NCI-H2196 treated with DMSO at 0.1 percent for 48 hours (cell line): ENCODE results near the gene RYR2.
"Not testable (repeated sequence)": the region's sequence is repeated elsewhere in the genome, so short reads cannot be mapped to it uniquely, and the experiment has no call there.

Experiments used
- DNase-seq: peaks from one replicate; lab custom pipeline; 2025; ENCODE audit not compliant: unreplicated experiment; lab: John Stamatoyannopoulos, UW

RYR2 gene

DNA sequence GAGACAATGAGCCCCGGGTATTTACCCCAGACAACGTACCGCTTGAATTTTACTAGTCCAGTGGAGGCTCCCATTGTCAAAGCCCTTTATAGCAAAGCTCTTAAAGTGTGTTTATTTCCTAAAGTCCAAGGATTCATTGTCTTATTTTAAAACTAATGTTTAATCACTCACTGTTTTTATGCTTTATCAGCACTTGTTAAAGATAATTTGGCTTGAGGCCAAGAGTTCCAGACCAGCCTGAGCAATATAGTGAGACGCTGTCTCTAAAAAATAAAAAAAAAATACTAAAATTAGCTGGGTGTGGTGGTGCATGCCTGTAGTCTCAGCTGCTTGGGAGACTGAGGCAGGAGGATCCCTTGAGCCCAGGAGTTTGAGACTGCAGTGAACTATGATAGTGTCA is 202.8 kb downstream of the RYR2 start:
- no peak for DNase-seq

DNA sequence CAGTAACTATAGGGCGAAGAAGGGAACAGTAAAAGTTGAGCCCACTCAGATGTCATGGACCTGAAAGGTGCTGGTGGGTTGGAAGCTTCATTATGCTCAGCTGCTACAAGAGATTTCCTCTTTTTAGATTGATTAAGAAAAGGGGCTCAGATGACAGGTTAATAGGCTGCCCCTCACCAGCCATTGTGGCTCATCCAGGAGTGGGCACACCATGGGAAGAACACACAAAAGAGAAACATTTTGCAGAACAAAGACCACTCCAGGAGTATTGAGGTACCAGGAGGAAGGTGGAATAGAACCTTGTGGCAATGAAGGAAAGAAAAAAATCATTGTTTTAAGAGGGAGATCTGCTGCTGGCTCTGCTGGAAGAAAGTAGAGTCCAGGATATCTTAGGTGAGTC is 205.5 kb downstream of the RYR2 start:
- no peak for DNase-seq

DNA sequence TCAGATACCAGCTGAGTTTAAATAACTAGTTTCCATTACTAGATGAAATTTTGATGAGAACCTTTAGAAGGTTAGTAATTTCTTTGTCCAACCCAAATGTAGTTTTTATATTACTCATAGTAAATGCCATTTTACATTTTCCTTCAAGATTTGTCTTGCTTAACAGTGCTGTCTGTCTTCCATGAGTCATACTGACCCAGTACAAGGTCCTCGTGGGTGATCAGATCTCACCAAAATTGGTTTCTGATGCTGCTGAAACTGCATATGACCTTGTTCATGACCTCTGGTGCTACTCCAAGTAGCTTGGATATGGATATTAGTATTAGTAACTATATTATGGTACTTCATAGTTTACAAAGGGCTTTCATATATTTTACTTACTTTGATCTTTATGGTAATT is 207.1 kb downstream of the RYR2 start:
- no peak for DNase-seq

DNA sequence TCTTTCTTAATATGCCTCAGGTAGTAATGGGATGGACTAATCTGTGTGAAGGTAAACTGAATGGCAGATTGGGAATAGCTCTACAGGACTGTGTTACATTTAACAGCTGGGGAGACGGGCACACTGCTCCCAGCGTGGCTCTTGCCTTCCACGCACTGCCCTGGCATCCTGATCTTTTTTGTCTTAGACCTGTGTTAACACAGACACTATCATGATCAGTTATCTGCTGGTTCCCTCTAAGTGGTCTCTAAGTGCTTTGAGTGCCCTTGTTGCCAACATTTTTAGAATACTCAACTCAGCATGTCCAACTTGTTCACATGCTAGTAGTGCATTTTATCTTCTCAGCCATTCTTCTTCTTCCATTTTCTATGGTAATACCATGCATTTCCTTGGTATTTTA is 208.1 kb downstream of the RYR2 start:
- no peak for DNase-seq

DNA sequence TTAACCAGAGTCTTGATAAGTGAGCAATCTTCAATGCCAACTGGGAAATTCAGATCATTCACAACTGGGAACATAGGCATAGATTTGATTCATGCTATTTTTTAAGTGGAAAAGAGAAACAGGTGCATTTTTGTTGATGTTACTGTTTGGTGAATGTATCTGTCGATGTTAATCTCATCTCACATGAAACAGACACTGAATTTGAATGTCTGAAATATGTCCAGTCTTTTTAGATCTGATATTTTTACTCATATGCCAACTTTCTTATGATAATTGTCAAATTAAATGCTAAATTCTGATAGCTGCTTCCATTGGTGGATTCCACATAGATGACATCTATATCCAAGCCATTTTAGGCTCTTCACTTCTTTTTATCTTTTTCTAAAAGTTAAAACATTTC is 213.1 kb downstream of the RYR2 start:
- DNase-seq: no peak

DNA sequence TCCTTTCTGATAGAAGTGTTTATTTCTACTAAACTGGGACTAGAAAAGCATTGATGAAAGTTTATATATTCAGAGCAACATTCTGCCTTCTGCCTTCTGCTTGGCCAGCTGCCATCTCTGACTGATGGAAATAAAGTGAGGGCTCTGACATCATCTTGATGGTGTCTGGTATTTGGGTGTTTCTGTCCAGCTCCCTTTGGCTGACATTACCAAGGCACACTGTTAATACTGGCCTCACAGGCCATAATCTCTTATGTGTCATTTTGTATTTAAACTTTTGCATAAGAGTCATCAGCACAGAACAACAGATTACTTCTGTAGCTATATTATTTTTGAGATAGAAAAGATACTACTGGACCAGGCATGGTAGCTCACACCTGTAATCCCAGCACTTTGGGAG is 216.9 kb downstream of the RYR2 start:
- no peak for DNase-seq

DNA sequence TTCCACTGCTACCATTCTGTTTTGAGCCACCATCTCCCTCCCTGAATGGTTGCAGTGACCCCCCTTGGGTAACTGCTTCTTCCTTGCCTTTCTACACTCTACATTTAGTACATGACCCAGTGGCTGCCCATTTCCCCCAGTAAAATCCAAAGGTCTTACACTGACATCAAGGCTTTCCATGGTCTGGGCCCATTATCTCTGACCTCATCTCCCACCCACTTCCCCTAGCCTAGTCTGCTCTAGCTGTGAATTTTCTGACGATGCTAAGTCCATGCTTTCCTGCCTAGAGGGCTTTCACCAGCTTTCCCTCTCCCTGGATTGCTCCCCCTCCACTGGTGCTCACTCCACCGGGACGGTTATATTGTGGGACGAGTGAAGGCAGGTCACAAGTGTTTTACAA is 219.2 kb downstream of the RYR2 start:
- DNase-seq: no peak

DNA sequence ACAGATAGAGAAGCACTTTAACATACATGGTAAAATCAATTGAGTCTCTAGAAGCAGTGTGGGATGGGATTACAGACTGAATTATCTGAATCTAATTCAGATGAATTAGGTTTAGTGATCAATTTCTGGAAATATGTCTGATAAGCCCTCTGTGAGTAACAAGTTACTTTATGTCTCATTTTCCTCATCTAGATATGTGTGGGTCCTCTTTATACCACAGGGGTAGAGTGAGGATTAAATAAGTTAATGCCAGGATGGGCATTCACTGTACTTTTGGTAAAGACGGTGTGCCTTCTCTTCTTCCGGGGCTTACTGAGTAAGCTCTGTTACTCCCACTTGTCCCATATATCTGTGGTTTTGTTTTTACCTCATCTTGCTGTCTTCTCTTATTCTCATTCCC is 225.8 kb downstream of the RYR2 start:
- DNase-seq: no peak

DNA sequence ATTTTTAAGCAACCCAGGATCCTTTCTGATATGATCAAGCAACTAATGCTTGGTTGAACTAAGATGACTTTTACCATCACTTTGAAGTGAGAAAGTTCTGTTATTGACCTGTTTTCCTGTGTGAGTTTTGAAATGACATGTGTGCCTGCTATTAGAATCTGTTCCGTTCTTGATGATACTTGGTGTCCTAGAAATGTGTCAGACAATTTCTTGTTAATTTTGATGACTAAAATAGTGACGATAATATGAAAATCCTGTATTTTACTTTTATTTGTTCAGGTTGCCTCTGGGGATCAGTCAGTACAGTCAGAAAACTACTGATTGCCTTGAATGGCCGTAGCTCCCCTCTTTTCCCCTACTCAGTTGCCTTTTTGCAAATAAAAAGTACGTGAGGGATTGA is 228.0 kb downstream of the RYR2 start:
- no peak for DNase-seq

DNA sequence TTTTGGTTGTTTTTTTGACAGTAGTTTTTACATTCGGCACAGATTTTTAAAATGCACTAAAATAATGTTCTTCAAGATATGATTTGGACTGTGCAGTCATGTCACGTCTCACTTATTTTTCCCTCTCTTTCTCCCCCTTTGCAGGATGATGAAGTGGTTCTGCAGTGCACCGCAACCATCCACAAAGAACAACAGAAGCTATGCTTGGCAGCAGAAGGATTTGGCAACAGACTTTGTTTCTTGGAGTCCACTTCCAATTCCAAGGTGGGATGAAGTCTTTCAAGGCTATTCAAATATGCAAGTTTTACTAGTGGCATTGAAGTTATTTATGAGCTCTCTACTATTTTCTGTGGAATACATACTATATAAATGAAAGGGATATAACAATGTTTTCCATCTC is 228.4 kb downstream of the RYR2 start:
- no peak for DNase-seq

DNA sequence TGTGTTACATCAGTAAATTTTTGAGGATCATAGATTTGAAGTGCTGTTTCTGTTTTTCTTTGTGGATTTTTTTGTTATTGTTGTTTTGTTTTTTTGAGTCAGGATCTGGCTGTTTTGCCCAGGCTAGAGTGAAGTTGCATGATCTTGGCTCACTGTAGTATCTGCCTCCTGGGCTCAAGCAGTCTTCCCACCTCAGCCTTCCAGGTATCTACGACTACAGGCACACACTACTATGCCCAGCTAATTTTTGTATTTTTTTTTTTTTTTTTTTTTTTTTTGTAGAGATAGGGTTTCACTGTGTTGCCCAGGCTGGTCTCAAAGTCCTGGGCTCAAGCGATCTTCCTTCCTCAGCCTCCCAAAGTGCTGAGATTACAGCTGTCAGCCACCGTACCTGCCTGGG is 236.0 kb downstream of the RYR2 start:
- DNase-seq: not testable (repeated sequence)

DNA sequence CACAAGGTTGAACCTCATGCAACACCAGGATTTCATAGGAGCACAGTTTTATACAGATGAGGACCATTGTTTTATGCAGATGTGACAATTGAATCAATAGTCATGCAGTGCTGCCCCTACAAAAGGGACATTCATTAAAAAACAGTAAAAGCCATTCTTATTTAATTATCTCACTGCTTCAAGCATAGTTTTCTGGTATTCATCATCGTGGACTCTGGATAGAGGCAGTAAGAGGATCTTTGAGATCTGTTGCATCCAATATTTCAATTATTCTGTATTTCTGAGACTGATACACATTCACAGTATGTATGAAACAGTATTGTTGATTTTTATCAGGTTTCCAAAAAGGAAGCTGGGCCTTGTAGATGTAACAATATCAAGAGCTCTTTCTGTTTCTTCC is 237.6 kb downstream of the RYR2 start:
- no peak for DNase-seq

DNA sequence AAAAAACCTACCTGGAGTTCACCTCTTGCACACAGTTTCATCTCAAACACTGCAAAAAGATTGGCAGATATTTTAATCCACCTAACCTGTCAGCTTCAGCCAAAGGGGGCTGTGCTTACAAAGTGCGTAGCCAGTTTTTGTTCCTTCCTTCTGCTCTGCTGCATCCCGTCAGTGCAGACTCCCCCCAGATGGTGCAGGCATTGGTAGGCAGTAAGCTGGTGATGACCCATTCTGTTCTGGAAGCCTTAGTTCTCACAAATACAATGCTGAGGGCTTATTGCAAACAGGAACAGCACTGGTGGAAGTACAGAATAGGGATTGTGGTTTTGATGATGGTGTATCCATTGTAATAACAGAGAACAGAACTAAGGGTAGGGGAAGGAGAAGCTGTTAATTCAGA is 239.5 kb downstream of the RYR2 start:
- DNase-seq: no peak

DNA sequence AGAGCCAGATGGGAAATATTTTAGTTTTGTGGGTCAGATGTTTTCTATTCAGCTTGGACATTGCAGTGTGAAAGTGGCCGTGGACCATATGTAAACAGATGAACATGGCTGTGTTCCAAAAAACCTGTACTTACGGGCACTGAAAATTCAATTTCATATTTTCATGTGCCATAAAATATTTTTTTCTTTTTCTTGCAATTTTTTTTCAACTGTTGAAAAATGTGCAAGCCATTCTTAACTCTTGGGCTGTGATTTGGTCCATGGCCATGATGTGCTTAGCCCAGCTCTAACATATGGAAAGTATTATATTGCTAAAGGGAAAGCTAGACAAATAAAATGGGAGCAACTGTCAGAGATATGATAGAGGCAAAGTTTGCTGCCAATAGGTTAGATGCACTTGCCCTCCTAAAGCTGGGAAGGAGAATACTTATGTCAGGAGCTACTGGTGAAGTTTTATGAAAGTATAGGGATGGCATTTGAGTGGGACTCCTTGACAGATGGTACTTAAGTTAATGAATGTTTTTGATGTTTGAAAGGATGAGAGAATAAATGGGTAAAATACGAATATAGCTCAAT is 240.3 kb downstream of the RYR2 start:
- no peak for DNase-seq

DNA sequence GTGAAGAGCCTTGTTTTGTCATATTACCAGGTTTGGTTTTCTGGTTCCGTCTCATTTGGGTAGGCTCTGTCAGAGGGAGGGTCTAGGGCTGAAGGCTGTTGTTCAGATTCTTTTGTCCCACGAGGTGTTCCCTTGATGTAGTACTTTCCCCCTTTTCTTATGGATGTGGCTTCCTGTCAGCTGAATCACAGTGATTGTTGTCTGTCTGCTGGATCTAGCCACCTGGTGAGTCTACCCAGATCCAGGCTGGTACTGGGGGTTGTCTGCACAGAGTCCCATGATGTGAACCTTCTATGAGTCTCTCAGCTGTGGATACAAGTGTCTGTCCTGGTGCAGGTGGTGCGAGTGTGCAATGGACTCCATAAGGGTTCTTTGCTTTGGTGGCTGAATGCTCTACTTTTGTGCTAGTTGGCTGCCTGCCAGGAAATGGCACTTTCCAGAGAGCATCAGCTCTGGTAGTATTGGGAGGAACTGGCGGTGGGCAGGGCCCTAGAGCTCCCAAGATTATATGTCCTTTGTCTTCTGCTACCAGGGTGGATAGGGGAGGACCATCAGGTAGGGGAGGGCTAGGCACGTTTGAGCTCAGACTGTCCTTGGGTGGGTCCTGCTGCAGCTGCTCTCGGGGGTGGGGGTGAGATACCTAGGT is 246.0 kb downstream of the RYR2 start:
- no peak for DNase-seq

DNA sequence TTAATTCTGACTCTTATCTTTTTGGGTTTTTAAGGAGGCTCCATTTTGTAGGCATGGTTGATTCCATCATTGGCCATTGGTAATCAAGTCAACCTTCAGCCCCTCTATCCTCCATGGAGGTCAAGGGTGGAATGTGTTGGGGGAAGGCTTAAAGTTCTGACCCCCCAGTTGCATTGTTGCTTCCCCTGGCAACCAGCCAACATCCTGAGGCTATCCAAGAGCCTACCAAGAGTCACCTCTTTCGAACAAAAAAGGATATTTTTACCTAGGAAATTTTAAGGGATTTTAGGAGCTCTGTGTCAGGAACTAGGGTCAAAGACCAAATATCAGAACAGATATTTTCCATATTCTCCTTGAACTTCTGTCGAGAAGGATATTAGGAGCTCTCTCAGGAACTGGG is 251.8 kb downstream of the RYR2 start:
- DNase-seq: no peak

DNA sequence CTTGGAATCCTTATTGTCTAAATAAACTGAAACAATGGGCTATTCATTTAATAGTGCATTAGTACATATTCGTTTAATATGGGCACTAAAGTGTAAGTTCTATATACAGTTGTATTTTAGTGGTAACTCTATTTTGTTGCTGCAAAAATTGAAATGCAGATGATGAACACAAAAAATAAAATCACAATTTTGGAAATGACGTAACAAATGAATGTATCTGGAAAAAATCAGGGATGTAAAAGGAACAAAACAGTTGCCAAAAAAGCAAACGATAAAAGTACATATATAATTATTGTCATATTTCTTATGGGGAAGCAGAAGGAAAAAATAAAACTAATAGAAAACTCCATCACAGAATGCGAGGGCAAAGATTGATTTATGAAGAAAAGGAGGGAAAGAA is 254.9 kb downstream of the RYR2 start:
- DNase-seq: no peak

DNA sequence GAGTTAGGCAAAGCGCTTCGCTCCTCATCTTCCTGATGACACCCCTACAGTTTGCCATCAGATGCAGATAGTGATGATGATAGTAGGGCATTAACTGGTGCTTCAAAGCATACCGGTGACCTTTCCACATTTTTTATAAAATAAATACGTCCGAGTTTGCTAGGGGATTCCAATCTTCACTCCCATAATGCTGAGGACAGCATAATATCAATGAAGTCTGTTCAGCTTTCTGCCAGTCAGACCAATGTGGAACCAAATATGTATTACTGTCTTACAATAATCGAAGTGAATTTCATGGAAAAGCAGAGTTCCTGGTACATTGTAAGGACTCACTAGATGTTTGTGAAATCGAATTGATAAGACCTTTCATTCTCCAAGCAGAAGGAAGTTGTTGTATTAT is 258.7 kb downstream of the RYR2 start:
- DNase-seq: no peak

DNA sequence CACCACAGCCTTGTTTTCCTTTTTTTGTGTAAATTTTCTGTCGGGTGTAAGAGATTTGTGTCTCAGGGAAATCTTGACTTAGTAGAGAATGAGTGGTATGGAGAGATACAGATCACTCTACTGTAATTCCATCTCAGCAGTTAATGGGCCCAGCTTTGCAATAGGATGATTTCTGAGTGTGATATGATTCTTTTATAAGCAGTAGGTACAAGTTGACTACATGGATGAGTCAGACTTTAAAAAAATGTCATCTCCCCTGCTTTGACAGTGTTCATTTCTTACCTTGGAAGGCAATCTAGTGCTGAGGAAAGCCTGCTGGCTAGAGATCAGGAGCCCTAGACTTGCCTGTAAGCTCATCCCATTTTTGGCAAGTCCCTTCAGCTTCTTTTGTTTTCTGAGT is 261.9 kb downstream of the RYR2 start:
- DNase-seq: no peak

DNA sequence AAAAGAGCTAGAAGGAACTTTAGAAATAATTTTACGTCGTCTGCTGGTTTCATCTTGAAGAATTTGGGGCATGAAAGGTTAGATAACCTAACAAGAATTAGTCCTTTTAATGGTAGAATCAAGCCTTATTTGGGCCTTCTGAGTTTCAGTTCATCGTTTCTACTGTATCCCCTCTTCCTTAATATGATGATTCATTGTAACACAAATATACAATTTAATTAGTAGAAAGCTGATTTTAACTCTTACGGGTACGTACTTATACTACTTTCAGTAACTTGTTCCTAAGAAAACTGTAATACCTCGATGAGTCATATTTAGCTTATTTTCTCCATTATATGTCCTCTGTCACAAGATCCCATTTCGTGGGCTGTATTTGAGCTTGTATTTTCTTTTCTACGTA is 264.7 kb downstream of the RYR2 start:
- DNase-seq: no peak

DNA sequence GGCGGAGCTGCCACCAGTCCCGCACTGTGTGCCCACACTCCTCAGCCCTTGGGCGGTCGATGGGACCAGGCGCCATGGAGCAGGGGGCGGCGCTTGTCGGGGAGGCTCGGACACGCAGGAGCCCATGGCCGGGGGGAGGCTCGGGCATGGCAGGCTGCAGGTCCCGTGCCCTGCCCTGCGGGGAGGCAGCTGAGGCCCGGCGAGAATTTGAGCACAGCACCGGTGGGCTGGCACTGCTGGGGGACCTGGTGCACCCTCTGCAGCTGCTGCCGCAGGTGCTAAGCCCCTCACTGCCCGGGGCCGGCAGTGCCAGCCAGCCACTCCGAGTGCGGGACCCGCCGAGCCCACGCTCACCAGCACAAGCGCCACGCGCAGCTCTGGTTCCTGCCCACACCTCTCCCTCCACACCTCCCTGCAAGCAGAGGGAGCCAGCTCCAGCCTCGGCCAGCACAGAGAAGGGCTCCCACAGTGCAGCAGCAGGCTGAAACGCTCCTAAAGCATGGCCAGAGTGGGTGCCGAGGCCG is 267.7 kb downstream of the RYR2 start:
- DNase-seq: no peak

DNA sequence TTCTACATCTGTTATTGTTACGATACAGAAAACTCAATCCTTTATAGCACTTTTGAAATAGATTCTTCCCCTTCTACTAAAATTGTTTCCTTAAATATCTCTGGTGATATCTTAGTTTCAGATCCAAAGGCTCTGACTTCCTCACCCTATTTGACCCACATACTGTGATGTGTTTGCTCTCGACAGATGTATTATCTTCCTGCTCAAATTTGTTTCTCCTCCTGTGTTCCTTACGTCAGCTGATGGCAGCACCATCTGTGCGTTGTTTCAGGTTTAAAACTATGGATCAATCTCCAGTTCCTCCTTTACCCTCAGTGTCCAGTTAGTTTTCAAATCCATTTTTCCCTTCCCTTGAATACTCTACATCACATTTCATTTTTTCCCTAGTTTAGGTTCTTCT is 274.4 kb downstream of the RYR2 start:
- no peak for DNase-seq

DNA sequence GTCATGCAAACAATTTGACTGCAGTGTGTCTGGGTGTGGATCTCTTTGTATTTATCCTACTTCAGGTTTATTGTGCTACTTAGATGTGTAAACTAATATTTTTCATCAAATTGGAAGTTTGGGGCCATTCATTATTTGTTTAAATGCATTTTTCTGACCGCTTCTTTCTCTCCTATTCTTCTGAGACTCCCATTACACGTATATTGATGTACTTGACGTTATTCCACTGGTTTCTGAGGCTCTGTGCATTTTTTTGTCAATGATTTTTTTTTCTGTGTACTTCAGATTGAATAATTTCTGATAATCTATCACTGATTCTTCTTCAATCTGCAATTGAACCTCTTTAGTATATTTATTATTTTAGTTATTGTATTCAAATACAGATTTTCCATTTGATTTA is 276.8 kb downstream of the RYR2 start:
- DNase-seq: no peak
